Measurements from ENCODE around the gene PPP4R3B. TPM values are rescaled to one million over a fixed set of nuclear protein-coding genes. Genes with fewer than 3 reads are reported as not detected.

Gene PPP4R3B
- total and polyA plus RNA-seq, 2 of the 8 experiments (the other 6 are each of a cell fraction or from before 2014, with no cell fraction given), result 8.5 to 39.1 TPM

DNA sequence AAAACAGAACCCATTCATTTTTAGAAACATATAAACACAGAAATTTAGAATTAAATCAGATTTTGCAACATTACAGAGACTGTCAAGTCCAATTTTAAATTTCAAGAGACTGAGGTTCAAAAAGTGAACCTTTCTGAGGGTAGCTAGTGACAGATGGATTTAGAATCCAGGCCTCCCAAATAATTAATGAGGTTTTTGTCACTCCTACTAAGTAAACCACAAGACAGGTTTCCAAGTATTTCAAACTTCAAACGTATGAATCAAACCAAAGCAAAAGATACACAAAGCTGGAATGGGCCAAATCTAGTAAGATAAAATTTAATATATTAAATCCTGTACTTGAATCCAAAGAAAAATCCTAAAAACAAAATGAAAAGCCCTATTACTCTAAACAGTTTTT is 25.3 kb downstream of the PPP4R3B start:
- Histone ChIP-seq H3K79me2 (ENCODE audit: control insufficient read depth in 1 of 2, insufficient read depth in 2 of 2, low read length in 2 of 2) (no peaks in the 10 kb centered on the region; a peak in 1 of 4 replicates), H2BK15ac (ENCODE audit: low read length) (no peak overlapping the region), H3K27ac (ENCODE audit: low read depth, low read length) (no peak overlapping the region), H3K4me3 (ENCODE audit: extremely low read depth in 1 of 4, insufficient read depth in 2 of 4, low read depth in 3 of 4, low read length in 4 of 4) (no peak overlapping the region), H3K23me2 (ENCODE audit: low read depth, low read length) (no peaks in the 10 kb centered on the region), H3K79me1 (ENCODE audit: low read depth, low read length) (no peaks in the 10 kb centered on the region), H4K20me1 (replicated peaks in 1 of 2; ENCODE audit: control insufficient read depth in 1 of 2, insufficient read depth in 2 of 2, low read length in 2 of 2) (no peaks in the 10 kb centered on the region), H2BK120ac (replicated peaks; ENCODE audit: low read depth, low read length) (no peak overlapping the region), H2BK20ac (ENCODE audit: low read length) (no peak overlapping the region), H3K23ac (ENCODE audit: insufficient read length) (no peak overlapping the region), H2BK12ac (ENCODE audit: low read depth, low read length) (no peak overlapping the region), H3K36me3 (ENCODE audit: control insufficient read depth in 2 of 4, insufficient read depth in 4 of 4, low read length in 3 of 4) (peaks cover 0 to 8% (median 2%) of the 10 kb centered on the region in 4 experiments; a peak in 4 of 8 replicates), H4K91ac (replicated peaks; ENCODE audit: insufficient read length, low read length) (no peak overlapping the region), H3K9me3 (ENCODE audit: insufficient read depth in 2 of 2, low read depth in 1 of 2, low read length in 1 of 2) (no peaks in the 10 kb centered on the region), H3K56ac (replicated peaks; ENCODE audit: insufficient read length, low read depth, low read length) (no peak overlapping the region), H3K4me1 (replicated peaks in 1 of 4; ENCODE audit: control insufficient read depth in 3 of 4, insufficient read depth in 4 of 4, low read length in 3 of 4) (no peaks in the 10 kb centered on the region), H4K5ac (ENCODE audit: insufficient read length, low read depth, low read length) (no peak overlapping the region), H2BK5ac (ENCODE audit: low read depth, low read length) (no peak overlapping the region), H3K4ac (replicated peaks; ENCODE audit: insufficient read length, low read depth, low read length) (no peak overlapping the region), H3K18ac (ENCODE audit: extremely low read depth, low read length) (no peak overlapping the region), H3K9ac (replicated peaks in 1 of 4; ENCODE audit: extremely low read depth in 1 of 4, low read depth in 3 of 4, low read length in 3 of 4) (no peak overlapping the region), H3K27me3 (replicated peaks in 1 of 4; ENCODE audit: control insufficient read depth in 3 of 4, extremely low read depth in 1 of 4, insufficient read depth in 3 of 4, low read length in 3 of 4) (no peaks in the 10 kb centered on the region), H4K8ac (ENCODE audit: extremely low read depth, insufficient read depth, low read length) (no peak overlapping the region), H2AK5ac (ENCODE audit: low read depth, low read length) (no peak overlapping the region), H3K14ac (ENCODE audit: insufficient read length) (no peak overlapping the region), H3K4me2 (ENCODE audit: insufficient read depth in 1 of 2, low read depth in 2 of 2, low read length in 2 of 2) (no peak overlapping the region), H2AFZ (ENCODE audit: low read length) (no peak overlapping the region)
- ChIA-PET CTCF (ENCODE audit: partially characterized antibody) (interaction anchor here (0.9 kb wide), 1 partner anchor 28 kb away, joined by 3 read pairs; no protein-coding TSS in a partner anchor), POLR2A (ENCODE audit: partially characterized antibody) (interaction anchor here (0.6 kb wide), 1 partner anchor 9 kb away, joined by 3 read pairs; no protein-coding TSS in a partner anchor)
- 85% methylated on average over 1 of the region's 1 CpG; no CpG with 5 or more reads in 1 of the 2 experiments for WGBS, 2 experiments (ENCODE audit: extremely low coverage in 1 of 2, insufficient coverage in 1 of 2, insufficient read length in 1 of 2, insufficient replicate concordance in 2 of 2, low coverage in 1 of 2, low lambda C conversion rate in 2 of 2, missing lambda C conversion rate in 1 of 2)
- no peak for DNase-seq (ENCODE audit: low read depth in 1 of 2, low spot score in 2 of 2)
- no peak for FAIRE-seq
